Stomach (tissue), 9 donors: ENCODE data around the gene GRXCR1. TPM values are rescaled to one million over a fixed set of nuclear protein-coding genes. Genes with fewer than 3 reads are reported as not detected.

Source experiments
- DNase-seq, 2 donors: peaks; one replicate each; pipeline versions ENCODE4 v3.0.0 to v3.0.0-alpha.2; 2013 to 2019
- H3K27ac ChIP-seq, 5 donors: fragments of 200-600 bp in 4 of 5; sonication (generic) in 4 of 5; one replicate each; pipeline ENCODE4 v1.5.1; 2013 to 2019; ENCODE audit warnings: mild to moderate bottlenecking in 1 of 5, moderate library complexity in 1 of 5
- H3K27me3 ChIP-seq, 3 donors: fragments of 200-600 bp; sonication (generic); one replicate each; pipeline ENCODE4 v1.5.1; 2017 to 2019; ENCODE audit warnings: mixed run types in 1 of 3
- H3K36me3 ChIP-seq, 4 donors: fragments of 200-600 bp; sonication (generic); 1 replicate in 3 of 4; 2 replicates in 1 of 4; pipeline ENCODE4 v1.5.1; 2016 to 2019
- H3K4me1 ChIP-seq, 4 donors: fragments of 200-600 bp; sonication (generic); one replicate each; pipeline ENCODE4 v1.5.1; 2016 to 2019
- H3K4me3 ChIP-seq, 4 donors: fragments of 200-600 bp; sonication (generic) in 3 of 4; one replicate each; pipeline ENCODE4 v1.5.1; 2016 to 2019; ENCODE audit warnings: mild to moderate bottlenecking in 1 of 4
- H3K9me3 ChIP-seq, 4 donors: fragments of 200-600 bp; sonication (generic); one replicate each; pipeline ENCODE4 v1.5.1; 2016 to 2019
- EP300 ChIP-seq: sonication (generic); formaldehyde crosslinking; IDR thresholded peaks from one replicate; pipeline ENCODE4 v1.6.1; 2017; ENCODE audit warnings: antibody characterized with exemption
- POLR2A ChIP-seq, 4 donors: fragments of 450-650 bp; IDR thresholded peaks; one replicate each; pipeline ENCODE4 v1.6.1; 2016; ENCODE audit warnings: antibody characterized with exemption in 4 of 4, control low read depth in 2 of 4, mild to moderate bottlenecking in 1 of 4, moderate library complexity in 1 of 4
- POLR2AphosphoS5 ChIP-seq, 3 donors: sonication (generic); formaldehyde crosslinking; IDR thresholded peaks; one replicate each; pipeline ENCODE4 v1.6.1; 2016; ENCODE audit warnings: antibody characterized with exemption in 3 of 3
- WGBS, 5 donors: extraction: QIAGEN DNeasy Blood & Tissue Kit in 3 of 5; methylation state at CpG; one replicate each; pipeline versions ENCODE4 v1.1.5 to v1.1.7; 2013 to 2018; 5-methylcytosine and 5-hydroxymethylcytosine counted together
- intact Hi-C: fragments of 100-400 bp; cut with DNase I; formaldehyde crosslinking; loops from one replicate; pipeline ENCODE4 v1.15.1; 2023; ENCODE audit warnings: low total_unique reads
- polyA plus RNA-seq, 3 donors: library from polyadenylated mRNA; stranded (reverse); fragments of 200-250 nt; gene quantifications; one replicate each; pipeline ENCODE4 v1.2.3, GENCODE V29; 2013
- total RNA-seq, 5 donors: library from RNA; depleted of rRNA; stranded (reverse); fragments of >200 nt; gene quantifications; one replicate each; pipeline versions ENCODE4 v1.1.0 to v1.2.3, GENCODE V29; 2014 to 2016
- TF ChIP-seq, protein P1 (sequence below), 7 experiments: fragments of 450-650 bp in 4 of 7; fragments of 200-600 bp in 3 of 7; sonication (generic) in 3 of 7; IDR thresholded peaks; one replicate each; pipeline ENCODE4 v1.5.1; 2016 to 2019; ENCODE audit warnings: antibody characterized with exemption in 7 of 7, control low read depth in 2 of 7, mild to moderate bottlenecking in 1 of 7
- donor health status: healthy with polysubstance abuse.
- donor health status: Bipolar disorder and iron deficiency.
- donor health status: healthy.

The GRXCR1 gene
- total and polyA plus RNA-seq, 8 donors: not detected

DNA sequence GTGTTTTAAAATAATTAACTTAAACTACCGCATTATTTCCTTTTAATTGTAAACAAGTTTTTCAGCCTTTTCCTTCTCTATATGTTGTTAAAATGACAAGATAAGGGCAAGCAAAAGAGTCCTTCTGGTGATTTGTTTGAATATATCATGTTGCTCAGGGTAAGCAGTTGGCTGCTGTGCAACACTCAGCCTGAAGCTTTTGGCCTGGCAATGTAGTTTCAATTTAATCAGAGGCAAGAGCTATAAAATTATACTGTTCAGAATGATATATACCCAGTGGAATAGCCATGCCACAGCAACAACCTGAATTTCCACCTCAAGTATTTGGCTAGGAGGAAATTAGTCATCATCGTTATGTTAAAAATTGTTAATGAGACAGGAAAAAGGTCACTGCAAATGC lies 53.4 kb downstream of the GRXCR1 start:
- H3K9me3 ChIP-seq: no peaks in the 10 kb centered on the region
- H3K4me1 ChIP-seq: no peaks in the 10 kb centered on the region
- WGBS, 5 donors: 79 to 93% (median 88%) methylated on average over 2 of the region's 2 CpGs
- intact Hi-C loops: no loop called here
- H3K36me3 ChIP-seq: no peaks in the 10 kb centered on the region
- no peak overlapping the region for H3K4me3 ChIP-seq
- DNase-seq: no peak
- H3K27ac ChIP-seq: no peak overlapping the region
- H3K27me3 ChIP-seq: no peaks in the 10 kb centered on the region
- TF ChIP-seq POLR2A (IDR thresholded peaks at IDR 0.05): no peak
- TF ChIP-seq, protein P1, sequence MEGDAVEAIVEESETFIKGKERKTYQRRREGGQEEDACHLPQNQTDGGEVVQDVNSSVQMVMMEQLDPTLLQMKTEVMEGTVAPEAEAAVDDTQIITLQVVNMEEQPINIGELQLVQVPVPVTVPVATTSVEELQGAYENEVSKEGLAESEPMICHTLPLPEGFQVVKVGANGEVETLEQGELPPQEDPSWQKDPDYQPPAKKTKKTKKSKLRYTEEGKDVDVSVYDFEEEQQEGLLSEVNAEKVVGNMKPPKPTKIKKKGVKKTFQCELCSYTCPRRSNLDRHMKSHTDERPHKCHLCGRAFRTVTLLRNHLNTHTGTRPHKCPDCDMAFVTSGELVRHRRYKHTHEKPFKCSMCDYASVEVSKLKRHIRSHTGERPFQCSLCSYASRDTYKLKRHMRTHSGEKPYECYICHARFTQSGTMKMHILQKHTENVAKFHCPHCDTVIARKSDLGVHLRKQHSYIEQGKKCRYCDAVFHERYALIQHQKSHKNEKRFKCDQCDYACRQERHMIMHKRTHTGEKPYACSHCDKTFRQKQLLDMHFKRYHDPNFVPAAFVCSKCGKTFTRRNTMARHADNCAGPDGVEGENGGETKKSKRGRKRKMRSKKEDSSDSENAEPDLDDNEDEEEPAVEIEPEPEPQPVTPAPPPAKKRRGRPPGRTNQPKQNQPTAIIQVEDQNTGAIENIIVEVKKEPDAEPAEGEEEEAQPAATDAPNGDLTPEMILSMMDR (IDR thresholded peaks at IDR 0.05): no peak

DNA sequence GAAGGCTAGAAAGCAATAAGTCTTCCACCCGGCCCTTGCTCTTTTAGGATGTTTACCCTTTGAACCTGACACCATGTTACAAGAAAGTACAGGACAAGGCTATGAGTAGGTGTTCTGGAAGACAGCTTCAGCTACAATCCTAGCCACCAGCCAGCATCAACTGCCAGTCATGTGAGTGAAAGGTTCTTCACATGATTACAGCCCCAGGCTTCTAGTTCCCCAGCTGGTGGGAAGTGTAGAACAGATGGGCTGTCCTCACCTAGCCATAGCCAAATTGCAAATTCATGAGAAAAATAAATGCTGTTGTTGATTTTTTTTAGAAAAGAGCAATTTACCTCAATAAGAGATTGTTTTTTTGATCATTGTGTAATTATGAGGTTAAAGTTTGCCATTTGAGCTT lies 60.8 kb downstream of the GRXCR1 start:
- intact Hi-C loops: no loop called here
- no peak overlapping the region for H3K4me3 ChIP-seq

DNA sequence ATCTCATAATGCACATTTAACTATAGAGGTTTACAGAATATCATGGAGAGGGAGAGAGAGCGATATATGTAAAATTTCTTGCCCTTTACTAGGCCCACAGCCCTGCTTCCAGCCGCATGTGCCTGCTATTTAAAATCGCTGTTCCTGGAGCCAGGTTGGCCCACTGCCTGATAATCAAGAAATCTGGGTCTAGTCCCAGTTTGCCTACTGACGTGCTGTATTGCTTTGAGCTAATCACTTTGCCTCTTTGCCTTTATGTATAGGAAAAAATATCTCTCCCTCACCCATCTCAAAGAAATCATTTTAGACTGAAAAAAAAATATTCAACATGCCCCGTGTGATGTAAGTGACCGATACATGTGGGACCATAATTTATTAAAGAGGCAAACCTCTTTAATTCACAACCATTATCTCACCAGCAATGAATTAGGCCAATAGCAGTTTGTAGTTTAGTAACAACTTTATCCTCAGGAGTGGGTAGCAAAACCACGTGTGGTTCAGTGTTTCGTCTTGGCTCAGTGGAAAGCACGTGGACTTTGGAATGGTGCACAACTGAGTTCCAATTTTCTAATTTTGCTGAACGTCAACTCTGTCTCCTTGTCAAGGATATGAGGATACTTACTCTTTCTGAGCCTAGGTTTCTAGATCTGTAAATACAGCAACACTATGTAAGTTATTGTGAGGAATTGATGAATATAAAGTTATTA lies 62.6 kb downstream of the GRXCR1 start:
- H3K4me1 ChIP-seq: peaks cover 0 to 4% (median 0%) of the 10 kb centered on the region in 4 donors
- TF ChIP-seq, protein P1 (IDR thresholded peaks at IDR 0.05): no peak
- TF ChIP-seq POLR2AphosphoS5 (IDR thresholded peaks at IDR 0.05) (no peak), EP300 (no peak), POLR2A (IDR thresholded peaks at IDR 0.05) (no peak)
- WGBS, 5 donors: 37 to 74% (median 46%) methylated on average over 10 of the region's 10 CpGs
- H3K27ac ChIP-seq: no peak overlapping the region
- H3K4me3 ChIP-seq: no peak overlapping the region
- intact Hi-C loops: no loop called here
- peak in 1 of 2 donors; percentile 71 for DNase-seq
- no peaks in the 10 kb centered on the region for H3K36me3 ChIP-seq
- H3K27me3 ChIP-seq: no peaks in the 10 kb centered on the region
- H3K9me3 ChIP-seq: no peaks in the 10 kb centered on the region

More for the DNA sequence above, 60.8 kb downstream of the GRXCR1 start:
- TF ChIP-seq POLR2A (IDR thresholded peaks at IDR 0.05): no peak
- TF ChIP-seq EP300: no peak
- TF ChIP-seq, protein P1 (IDR thresholded peaks at IDR 0.05): no peak
- no peak for TF ChIP-seq POLR2AphosphoS5 (IDR thresholded peaks at IDR 0.05)
- DNase-seq: no peak
- Histone ChIP-seq H3K4me1 (peaks cover 0 to 4% (median 0%) of the 10 kb centered on the region in 4 donors), H3K9me3 (no peaks in the 10 kb centered on the region), H3K36me3 (no peaks in the 10 kb centered on the region), H3K27ac (no peak overlapping the region), H3K27me3 (no peaks in the 10 kb centered on the region)
- WGBS, 5 donors: 65 to 88% (median 71%) methylated on average over 1 of the region's 1 CpG

DNA sequence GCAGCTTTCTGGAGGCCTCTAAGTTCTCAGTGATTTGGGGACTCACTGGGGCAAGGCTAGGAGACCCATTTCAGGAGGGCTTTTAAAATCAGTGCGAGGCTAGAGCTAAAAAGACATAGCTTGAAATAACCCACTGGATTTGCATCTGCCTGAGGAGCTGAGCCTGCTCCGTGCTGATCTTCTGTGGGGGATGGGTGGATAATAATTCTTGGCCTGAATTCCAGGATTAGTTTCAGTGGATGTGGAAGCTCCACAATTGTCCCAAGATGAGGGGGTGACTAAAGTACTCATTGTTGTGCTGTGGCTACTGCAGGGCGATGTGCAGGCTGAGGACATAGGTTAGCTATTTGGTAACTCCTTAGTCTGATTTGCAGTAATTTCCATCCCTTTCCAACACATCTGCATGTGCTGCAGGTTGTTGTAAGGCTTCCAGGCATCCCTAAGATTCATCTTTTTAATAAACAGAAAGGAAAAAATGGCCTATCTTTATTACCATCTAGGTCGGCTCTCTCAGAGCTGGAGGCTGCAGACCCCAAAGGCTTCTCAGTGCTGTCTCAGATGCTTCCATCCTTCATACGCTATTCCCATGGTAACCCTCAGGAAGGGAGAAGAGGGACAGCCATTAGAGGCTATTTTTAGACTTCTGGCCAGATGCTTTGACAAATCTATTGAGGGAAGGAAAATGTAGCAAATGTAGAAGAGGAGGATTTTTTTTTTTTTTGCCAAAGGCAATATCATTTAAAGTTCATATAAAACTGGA lies 63.4 kb downstream of the GRXCR1 start:
- H3K9me3 ChIP-seq: no peaks in the 10 kb centered on the region
- intact Hi-C loops: no loop called here
- H3K27ac ChIP-seq: no peak overlapping the region
- no peak overlapping the region for H3K4me3 ChIP-seq
- TF ChIP-seq EP300 (no peak), POLR2A (IDR thresholded peaks at IDR 0.05) (no peak), POLR2AphosphoS5 (IDR thresholded peaks at IDR 0.05) (no peak)
- TF ChIP-seq, protein P1 (IDR thresholded peaks at IDR 0.05): no peak
- H3K36me3 ChIP-seq: no peaks in the 10 kb centered on the region
- DNase-seq: peak in 1 of 2 donors; percentile 6
- H3K27me3 ChIP-seq: no peaks in the 10 kb centered on the region
- 67 to 78% (median 75%) methylated on average over 5 of the region's 5 CpGs for WGBS, 5 donors
- peaks cover 0 to 4% (median 0%) of the 10 kb centered on the region in 4 donors for H3K4me1 ChIP-seq
